Measurements from ENCODE around the gene DGAT2.

DGAT2 gene

GRCh38 chr11:75800728-75801361, 32.3 kb downstream of the DGAT2 start:
- ChIA-PET CTCF (interaction anchor here (0.6 to 2.7 kb wide), 3 partner anchors 24 to 518 kb away, joined by 3 to 11 read pairs (median 6); no protein-coding TSS in a partner anchor), POLR2A (no interaction called here)
- Histone ChIP-seq H3K4me3 (ENCODE audit: low read depth, low read length) (no peak overlapping the region), H3K36me3 (ENCODE audit: control insufficient read depth in 2 of 2, insufficient read depth in 1 of 2, low read length in 2 of 2) (no peaks in the 10 kb centered on the region), H3K27ac (ENCODE audit: extremely low read depth, low read depth, low read length) (no peak overlapping the region), H3K4me1 (ENCODE audit: control insufficient read depth, insufficient read depth, low read length) (no peaks in the 10 kb centered on the region), H3K9me3 (ENCODE audit: control insufficient read depth, insufficient read depth, low read depth, low read length) (no peaks in the 10 kb centered on the region)
- TF ChIP-seq ZNF202 (tag by site-specific recombination; IDR thresholded peaks at IDR 0.05; ENCODE audit: borderline replicate concordance) (no peak), ZNF768 (tag by site-specific recombination; IDR thresholded peaks at IDR 0.05) (no peak), ZFHX2 (tag by site-specific recombination; conservative IDR thresholded peaks at IDR 0.05) (no peak), ZNF530 (tag by site-specific recombination; IDR thresholded peaks at IDR 0.05; ENCODE audit: low read depth) (no peak), ZBTB21 (tag by site-specific recombination; IDR thresholded peaks at IDR 0.05) (no peak), ZNF837 (tag by site-specific recombination; IDR thresholded peaks at IDR 0.05) (no peak), ZNF600 (tag by site-specific recombination; IDR thresholded peaks at IDR 0.05) (no peak), WT1 (tag by site-specific recombination; IDR thresholded peaks at IDR 0.05) (no peak), ZNF707 (tag by site-specific recombination; IDR thresholded peaks at IDR 0.05) (no peak), ZNF16 (tag by site-specific recombination; IDR thresholded peaks at IDR 0.05; ENCODE audit: low read depth) (no peak), ZNF398 (tag by site-specific recombination; IDR thresholded peaks at IDR 0.05) (no peak), ZNF654 (tag by site-specific recombination; IDR thresholded peaks at IDR 0.05; ENCODE audit: low read depth) (no peak), HIC1 (tag by site-specific recombination; IDR thresholded peaks at IDR 0.05) (no peak)

- Histone ChIP-seq H3K4me1 (ENCODE audit: control insufficient read depth, insufficient read depth, low read length) (no peaks in the 10 kb centered on the region), H3K9me3 (ENCODE audit: control insufficient read depth, insufficient read depth, low read depth, low read length) (no peaks in the 10 kb centered on the region), H3K4me3 (ENCODE audit: low read depth, low read length) (no peak overlapping the region), H3K36me3 (ENCODE audit: control insufficient read depth in 2 of 2, insufficient read depth in 1 of 2, low read length in 2 of 2) (no peaks in the 10 kb centered on the region), H3K27ac (ENCODE audit: extremely low read depth, low read depth, low read length) (no peak overlapping the region)
- TF ChIP-seq ZNF677 (tag by site-specific recombination; IDR thresholded peaks at IDR 0.05) (no peak), ZNF560 (tag by site-specific recombination; IDR thresholded peaks at IDR 0.05; ENCODE audit: borderline replicate concordance) (no peak), ZNF837 (tag by site-specific recombination; IDR thresholded peaks at IDR 0.05) (no peak), ZNF335 (tag by site-specific recombination; conservative IDR thresholded peaks at IDR 0.05) (no peak), GLIS1 (tag by site-specific recombination; IDR thresholded peaks at IDR 0.05) (no peak), PATZ1 (tag by site-specific recombination; IDR thresholded peaks at IDR 0.05) (no peak), ZFP69B (tag by site-specific recombination; IDR thresholded peaks at IDR 0.05) (no peak), SCRT1 (tag by site-specific recombination; IDR thresholded peaks at IDR 0.05; ENCODE audit: borderline replicate concordance) (no peak), BCL6B (tag by site-specific recombination; IDR thresholded peaks at IDR 0.05) (no peak), ZNF433 (tag by site-specific recombination; IDR thresholded peaks at IDR 0.05; ENCODE audit: low read depth) (no peak), FEZF1 (tag by site-specific recombination; IDR thresholded peaks at IDR 0.05) (no peak), IKZF3 (tag by site-specific recombination; IDR thresholded peaks at IDR 0.05) (no peak), ZFP3 (tag by site-specific recombination; IDR thresholded peaks at IDR 0.05; ENCODE audit: low read depth) (no peak), ZNF645 (tag by site-specific recombination; IDR thresholded peaks at IDR 0.05) (no peak)
- ChIA-PET CTCF (interaction anchor here (0.7 to 3.8 kb wide), 8 partner anchors 10 to 518 kb away, joined by 3 to 63 read pairs (median 4); no protein-coding TSS in a partner anchor), POLR2A (no interaction called here)
Measured at GRCh38 chr11:75801362-75802020, 32.9 kb downstream of the DGAT2 start.

Measured in HEK293 (cell line).